H9 (cell line): ENCODE data around the gene TRPT1. TPM values are rescaled to one million over a fixed set of nuclear protein-coding genes. Genes with fewer than 3 reads are reported as not detected.

Source experiments
- DNase-seq: peaks from one replicate; pipeline ENCODE4 v3.0.0-alpha.2; 2017
- H2AFZ ChIP-seq: one replicate; pipeline ENCODE4 v1.6.1; 2013; ENCODE audit warnings: mild to moderate bottlenecking, low read length, control low read depth, moderate library complexity
- H2AK5ac ChIP-seq: 2 replicates; pipeline ENCODE4 v1.6.1; 2013; ENCODE audit warnings: low read length, control low read depth, mixed read lengths; ENCODE audit not compliant: insufficient read length
- H2BK120ac ChIP-seq: one replicate; pipeline ENCODE4 v1.6.1; 2013; ENCODE audit warnings: low read depth, mild to moderate bottlenecking, low read length, control low read depth, inconsistent platforms; ENCODE audit not compliant: poor library complexity, severe bottlenecking
- H2BK12ac ChIP-seq: 2 replicates; pipeline ENCODE4 v1.6.1; 2013; ENCODE audit warnings: low read length, control low read depth, mixed read lengths, low read depth; ENCODE audit not compliant: insufficient read length
- H2BK15ac ChIP-seq: 2 replicates; pipeline ENCODE4 v1.6.1; 2013; ENCODE audit warnings: low read depth, low read length, control low read depth
- H2BK20ac ChIP-seq: one replicate; pipeline ENCODE4 v1.6.1; 2013; ENCODE audit warnings: low read depth, mild to moderate bottlenecking, low read length, control low read depth, inconsistent platforms; ENCODE audit not compliant: poor library complexity, severe bottlenecking
- H2BK5ac ChIP-seq: 2 replicates; pipeline ENCODE4 v1.6.1; 2013; ENCODE audit warnings: low read length, control low read depth, mixed read lengths; ENCODE audit not compliant: insufficient read length
- H3K14ac ChIP-seq: 2 replicates; pipeline ENCODE4 v1.6.1; 2013; ENCODE audit warnings: low read length, control low read depth; ENCODE audit not compliant: insufficient read depth
- H3K18ac ChIP-seq: 2 replicates; pipeline ENCODE4 v1.6.1; 2013; ENCODE audit warnings: low read depth, mild to moderate bottlenecking, mixed read lengths, low read length, control low read depth; ENCODE audit not compliant: insufficient read length
- H3K23ac ChIP-seq: 2 replicates; pipeline ENCODE4 v1.6.1; 2013; ENCODE audit warnings: low read length, control low read depth, mixed read lengths, low read depth; ENCODE audit not compliant: insufficient read length
- H3K23me2 ChIP-seq: 2 replicates; pipeline ENCODE4 v1.6.1; 2013; ENCODE audit warnings: low read depth, mild to moderate bottlenecking, mixed read lengths, low read length, control low read depth; ENCODE audit not compliant: insufficient read length, poor library complexity, severe bottlenecking
- H3K27ac ChIP-seq: 2 replicates; pipeline ENCODE4 v1.5.1; 2013; ENCODE audit warnings: low read length, control low read depth, mixed read lengths, low read depth; ENCODE audit not compliant: insufficient read length
- H3K27me3 ChIP-seq: 2 replicates; pipeline ENCODE4 v1.6.1; 2013; ENCODE audit warnings: low read length, control low read depth, inconsistent platforms; ENCODE audit not compliant: insufficient read depth
- H3K4ac ChIP-seq: 2 replicates; pipeline ENCODE4 v1.6.1; 2013; ENCODE audit warnings: low read depth, mild to moderate bottlenecking, control low read depth, inconsistent platforms, low read length, moderate library complexity
- H3K4me1 ChIP-seq: 2 replicates; pipeline ENCODE4 v1.6.1; 2013; ENCODE audit warnings: low read length, control low read depth, inconsistent platforms; ENCODE audit not compliant: insufficient read depth
- H3K4me2 ChIP-seq: 2 replicates; pipeline ENCODE4 v1.6.1; 2013; ENCODE audit warnings: low read length, control low read depth, mixed read lengths; ENCODE audit not compliant: insufficient read length, insufficient read depth
- H3K56ac ChIP-seq: 2 replicates; pipeline ENCODE4 v1.6.1; 2013; ENCODE audit warnings: low read depth, mild to moderate bottlenecking, mixed read lengths, low read length, control low read depth; ENCODE audit not compliant: insufficient read length
- H3K79me1 ChIP-seq: 2 replicates; pipeline ENCODE4 v1.6.1; 2013; ENCODE audit warnings: low read depth, mild to moderate bottlenecking, moderate library complexity, low read length, control low read depth, inconsistent platforms; ENCODE audit not compliant: insufficient read depth, poor library complexity, severe bottlenecking
- H3K79me2 ChIP-seq: 2 replicates; pipeline ENCODE4 v1.6.1; 2013; ENCODE audit warnings: low read length, control low read depth, inconsistent platforms; ENCODE audit not compliant: insufficient read depth
- H3K9ac ChIP-seq: 2 replicates; pipeline ENCODE4 v1.6.1; 2013; ENCODE audit warnings: low read length, control low read depth, mixed read lengths; ENCODE audit not compliant: insufficient read length; ENCODE audit errors: extremely low read depth
- H3K9me3 ChIP-seq: one replicate; pipeline ENCODE4 v1.6.1; 2013; ENCODE audit warnings: low read depth, low read length, inconsistent platforms; ENCODE audit not compliant: control insufficient read depth
- H3T11ph ChIP-seq: one replicate; pipeline ENCODE4 v1.6.1; 2013; ENCODE audit warnings: mild to moderate bottlenecking, low read length, control low read depth, inconsistent platforms
- H4K20me1 ChIP-seq: one replicate; pipeline ENCODE4 v1.6.1; 2013; ENCODE audit not compliant: control insufficient read depth, insufficient read length, insufficient read depth
- H4K5ac ChIP-seq: 2 replicates; pipeline ENCODE4 v1.6.1; 2013; ENCODE audit warnings: low read depth, mild to moderate bottlenecking, mixed read lengths, low read length, control low read depth; ENCODE audit not compliant: insufficient read length
- H4K8ac ChIP-seq: replicated peaks from 2 replicates; pipeline ENCODE4 v1.6.1; 2013; ENCODE audit warnings: low read length, control low read depth, mixed read lengths, low read depth; ENCODE audit not compliant: insufficient read length
- H4K91ac ChIP-seq: 2 replicates; pipeline ENCODE4 v1.6.1; 2013; ENCODE audit warnings: low read depth, mild to moderate bottlenecking, moderate library complexity, mixed read lengths, low read length, control low read depth; ENCODE audit not compliant: insufficient read length
- H3K27ac Mint-ChIP-seq, 3 experiments: 2 replicates in 2 of 3; 3 replicates in 1 of 3; pipeline ENCODE4 v1.8.0; 2020 to 2021; ENCODE audit warnings: mixed read lengths in 3 of 3, mild to moderate bottlenecking in 1 of 3, moderate library complexity in 1 of 3
- H3K27me3 Mint-ChIP-seq: 2 replicates; pipeline ENCODE4 v1.8.0; 2021; ENCODE audit warnings: low read depth, mild to moderate bottlenecking, moderate library complexity, mixed read lengths
- H3K36me3 Mint-ChIP-seq, 3 experiments: 2 replicates in 2 of 3; 3 replicates in 1 of 3; pipeline ENCODE4 v1.8.0; 2020 to 2021; ENCODE audit warnings: low read depth in 3 of 3, mixed read lengths in 3 of 3; ENCODE audit not compliant: insufficient read depth in 1 of 3
- H3K4me1 Mint-ChIP-seq, 2 experiments: 2 replicates each; pipeline ENCODE4 v1.8.0; 2020; ENCODE audit warnings: mixed read lengths in 2 of 2
- H3K4me3 Mint-ChIP-seq, 2 experiments: 2 replicates in 1 of 2; 3 replicates in 1 of 2; pipeline ENCODE4 v1.8.0; 2020 to 2021; ENCODE audit warnings: mild to moderate bottlenecking in 2 of 2, mixed read lengths in 2 of 2, moderate library complexity in 1 of 2
- H3K9me3 Mint-ChIP-seq, 2 experiments: 2 replicates in 1 of 2; 3 replicates in 1 of 2; pipeline ENCODE4 v1.8.0; 2020; ENCODE audit warnings: mild to moderate bottlenecking in 2 of 2, mixed read lengths in 2 of 2, moderate library complexity in 1 of 2
- WGBS: extraction: QIAGEN DNeasy Blood & Tissue Kit; methylation state at CpG from one replicate; pipeline ENCODE4 v1.1.7; 2013; ENCODE audit warnings: missing lambda C conversion rate, low lambda C conversion rate, mixed read lengths; ENCODE audit not compliant: insufficient read length; ENCODE audit errors: extremely low coverage; 5-methylcytosine and 5-hydroxymethylcytosine counted together
- total RNA-seq: library from RNA; stranded (reverse); gene quantifications from 2 replicates; pipeline ENCODE4 v1.2.1, GENCODE V29; 2021
- TF ChIP-seq, protein P1 (sequence below): fragments of 200-600 bp; sonication (generic); conservative IDR thresholded peaks from 3 replicates; pipeline ENCODE4 v1.8.0; 2021; ENCODE audit warnings: antibody characterized with exemption, mild to moderate bottlenecking

Gene TRPT1
- total RNA-seq, 1 experiment from 2014 or later = 33.6 TPM

- H3K56ac ChIP-seq = no peak within 1 kb of the TSS
- H3K23ac ChIP-seq = no peak within 1 kb of the TSS
- peak within 1 kb of the TSS; percentile 85; the same call in 1 of the 2 replicates for H3K14ac ChIP-seq
- H2AFZ ChIP-seq = no peak within 1 kb of the TSS
- H3T11ph ChIP-seq = no peak within 1 kb of the TSS
- DNase-seq = peak; percentile 75
- no peaks in the 10 kb centered on the region for H3K27me3 ChIP-seq
- H3K4me1 ChIP-seq = peaks cover 9% of the 10 kb centered on the region; the same call in 1 of the 2 replicates
- no peak within 1 kb of the TSS for H3K4ac ChIP-seq
- peaks cover 9 to 25% (median 19%) of the 10 kb centered on the region in 3 experiments; a peak in 6 of 7 replicates for H3K36me3 Mint-ChIP-seq
- peaks cover 34 to 44% of the 10 kb centered on the region in 2 experiments for H3K4me1 Mint-ChIP-seq
- no peak within 1 kb of the TSS for H4K5ac ChIP-seq
- H3K79me1 ChIP-seq = peaks cover 3% of the 10 kb centered on the region
- H3K9me3 Mint-ChIP-seq = no peaks in the 10 kb centered on the region; a peak in 1 of 5 replicates
- peak within 1 kb of the TSS; percentile 85 to 98 for H3K4me3 Mint-ChIP-seq
- H4K91ac ChIP-seq = no peak within 1 kb of the TSS
- H2AK5ac ChIP-seq = no peak within 1 kb of the TSS
- TF ChIP-seq, protein P1, sequence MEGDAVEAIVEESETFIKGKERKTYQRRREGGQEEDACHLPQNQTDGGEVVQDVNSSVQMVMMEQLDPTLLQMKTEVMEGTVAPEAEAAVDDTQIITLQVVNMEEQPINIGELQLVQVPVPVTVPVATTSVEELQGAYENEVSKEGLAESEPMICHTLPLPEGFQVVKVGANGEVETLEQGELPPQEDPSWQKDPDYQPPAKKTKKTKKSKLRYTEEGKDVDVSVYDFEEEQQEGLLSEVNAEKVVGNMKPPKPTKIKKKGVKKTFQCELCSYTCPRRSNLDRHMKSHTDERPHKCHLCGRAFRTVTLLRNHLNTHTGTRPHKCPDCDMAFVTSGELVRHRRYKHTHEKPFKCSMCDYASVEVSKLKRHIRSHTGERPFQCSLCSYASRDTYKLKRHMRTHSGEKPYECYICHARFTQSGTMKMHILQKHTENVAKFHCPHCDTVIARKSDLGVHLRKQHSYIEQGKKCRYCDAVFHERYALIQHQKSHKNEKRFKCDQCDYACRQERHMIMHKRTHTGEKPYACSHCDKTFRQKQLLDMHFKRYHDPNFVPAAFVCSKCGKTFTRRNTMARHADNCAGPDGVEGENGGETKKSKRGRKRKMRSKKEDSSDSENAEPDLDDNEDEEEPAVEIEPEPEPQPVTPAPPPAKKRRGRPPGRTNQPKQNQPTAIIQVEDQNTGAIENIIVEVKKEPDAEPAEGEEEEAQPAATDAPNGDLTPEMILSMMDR = peak; percentile 78
- H2BK120ac ChIP-seq = no peak within 1 kb of the TSS
- peak within 1 kb of the TSS; percentile 86 to 97 (median 95) for H3K27ac Mint-ChIP-seq
- peaks cover 21% of the 10 kb centered on the region for H3K23me2 ChIP-seq
- no peak within 1 kb of the TSS for H2BK15ac ChIP-seq
- no peak within 1 kb of the TSS for H2BK20ac ChIP-seq
- H3K9ac ChIP-seq = peak within 1 kb of the TSS; percentile 33
- H3K18ac ChIP-seq = peak within 1 kb of the TSS; percentile 93
- H3K4me2 ChIP-seq = peak within 1 kb of the TSS; percentile 76
- H2BK12ac ChIP-seq = no peak within 1 kb of the TSS
- H3K27me3 Mint-ChIP-seq = no peaks in the 10 kb centered on the region
- no CpG with 5 or more reads among the region's 75 CpGs for WGBS
- H3K79me2 ChIP-seq = peaks cover under 1% of the 10 kb centered on the region; the same call in 1 of the 2 replicates
- no peak within 1 kb of the TSS for H3K27ac ChIP-seq
- H4K20me1 ChIP-seq = no peaks in the 10 kb centered on the region
- no peaks in the 10 kb centered on the region for H3K9me3 ChIP-seq
- H4K8ac ChIP-seq = no peak within 1 kb of the TSS
- H2BK5ac ChIP-seq = no peak within 1 kb of the TSS
Measured at GRCh38 chr11:64251016-64251752, 25.2 kb upstream of the TRPT1 start, which contains the start of gene PLCB3. PLCB3 (plus strand) TSS chr11:64251530; CDS start chr11:64251650, 120 bp downstream.
